Measurements from ENCODE around the gene IFNA13.

DNA sequence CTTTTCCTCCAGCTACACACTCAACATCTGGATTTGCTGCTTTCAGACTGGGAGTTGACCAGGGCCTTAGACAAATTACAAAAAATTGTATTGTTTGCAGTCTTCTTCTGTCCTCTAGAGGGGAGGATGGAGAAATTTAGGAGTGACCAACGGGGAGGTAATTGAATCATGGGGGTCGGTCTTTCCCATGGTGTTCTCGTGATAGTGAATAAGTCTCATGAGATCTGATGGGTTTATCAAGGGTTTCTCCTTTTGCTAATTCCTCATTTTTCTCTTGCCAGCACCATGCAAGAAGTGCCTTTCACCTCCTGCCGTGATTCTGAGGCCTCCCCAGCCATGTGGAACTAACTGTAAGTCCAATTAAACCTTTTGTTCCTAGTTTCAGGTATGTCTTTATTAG, 45.3 kb upstream of the IFNA13 start:
- TF ChIP-seq, protein P1, sequence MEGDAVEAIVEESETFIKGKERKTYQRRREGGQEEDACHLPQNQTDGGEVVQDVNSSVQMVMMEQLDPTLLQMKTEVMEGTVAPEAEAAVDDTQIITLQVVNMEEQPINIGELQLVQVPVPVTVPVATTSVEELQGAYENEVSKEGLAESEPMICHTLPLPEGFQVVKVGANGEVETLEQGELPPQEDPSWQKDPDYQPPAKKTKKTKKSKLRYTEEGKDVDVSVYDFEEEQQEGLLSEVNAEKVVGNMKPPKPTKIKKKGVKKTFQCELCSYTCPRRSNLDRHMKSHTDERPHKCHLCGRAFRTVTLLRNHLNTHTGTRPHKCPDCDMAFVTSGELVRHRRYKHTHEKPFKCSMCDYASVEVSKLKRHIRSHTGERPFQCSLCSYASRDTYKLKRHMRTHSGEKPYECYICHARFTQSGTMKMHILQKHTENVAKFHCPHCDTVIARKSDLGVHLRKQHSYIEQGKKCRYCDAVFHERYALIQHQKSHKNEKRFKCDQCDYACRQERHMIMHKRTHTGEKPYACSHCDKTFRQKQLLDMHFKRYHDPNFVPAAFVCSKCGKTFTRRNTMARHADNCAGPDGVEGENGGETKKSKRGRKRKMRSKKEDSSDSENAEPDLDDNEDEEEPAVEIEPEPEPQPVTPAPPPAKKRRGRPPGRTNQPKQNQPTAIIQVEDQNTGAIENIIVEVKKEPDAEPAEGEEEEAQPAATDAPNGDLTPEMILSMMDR (IDR thresholded peaks at IDR 0.05): no peak
- no peak for TF ChIP-seq POLR2AphosphoS5 (IDR thresholded peaks at IDR 0.05)

Measured in breast epithelium (tissue), 3 donors.